Transverse colon (tissue), 4 donors: Measurements from ENCODE around the gene CARHSP1. TPM values are rescaled to one million over a fixed set of nuclear protein-coding genes. Genes with fewer than 3 reads are reported as not detected.
"Not testable (repeated sequence)": the region's sequence is repeated elsewhere in the genome, so short reads cannot be mapped to it uniquely, and the experiment has no call there.

Experiments used
- DNase-seq: peaks from one replicate; pipeline ENCODE4 v3.0.0-alpha.2; 2019
- H3K27ac ChIP-seq, 4 donors: fragments of 200-600 bp; sonication (generic); 2 replicates each; pipeline ENCODE4 v1.5.1; 2016 to 2018; ENCODE audit warnings: inconsistent platforms in 4 of 4
- H3K27me3 ChIP-seq: fragments of 200-600 bp; sonication (generic); 2 replicates; pipeline ENCODE4 v1.5.1; 2017; ENCODE audit warnings: inconsistent platforms
- H3K36me3 ChIP-seq, 4 donors: fragments of 200-600 bp; sonication (generic); 2 replicates each; pipeline ENCODE4 v1.5.1; 2017 to 2019; ENCODE audit warnings: inconsistent platforms in 4 of 4
- H3K4me1 ChIP-seq, 4 donors: fragments of 200-600 bp; sonication (generic); 2 replicates each; pipeline ENCODE4 v1.5.1; 2017 to 2020; ENCODE audit warnings: inconsistent platforms in 4 of 4
- H3K4me3 ChIP-seq, 4 donors: fragments of 200-600 bp; sonication (generic); 1 replicate in 1 of 4; 2 replicates in 3 of 4; pipeline versions ENCODE4 v1.5.1 to v1.6.1; 2017 to 2019; ENCODE audit warnings: inconsistent platforms in 4 of 4
- H3K9me3 ChIP-seq, 2 donors: fragments of 200-600 bp; sonication (generic); 2 replicates each; pipeline ENCODE4 v1.5.1; 2017 to 2019; ENCODE audit warnings: inconsistent platforms in 2 of 2
- CTCF ChIP-seq, 5 experiments: fragments of 200-600 bp in 3 of 5; fragments of 450-650 bp in 2 of 5; sonication (generic) in 3 of 5; IDR thresholded peaks; 1 replicate in 2 of 5; 2 replicates in 3 of 5; pipeline ENCODE4 v1.5.1; 2016 to 2017; ENCODE audit warnings: antibody characterized with exemption in 5 of 5, inconsistent platforms in 3 of 5, mild to moderate bottlenecking in 2 of 5, moderate library complexity in 1 of 5
- EP300 ChIP-seq: sonication (generic); formaldehyde crosslinking; IDR thresholded peaks from one replicate; pipeline ENCODE4 v1.6.1; 2017; ENCODE audit warnings: antibody characterized with exemption, low read depth
- POLR2A ChIP-seq: fragments of 450-650 bp; IDR thresholded peaks from one replicate; pipeline ENCODE4 v1.6.1; 2016; ENCODE audit warnings: antibody characterized with exemption, mild to moderate bottlenecking, moderate library complexity
- POLR2AphosphoS5 ChIP-seq, 3 donors: sonication (generic); formaldehyde crosslinking; IDR thresholded peaks; one replicate each; pipeline ENCODE4 v1.6.1; 2016; ENCODE audit warnings: antibody characterized with exemption in 3 of 3
- WGBS, 2 donors: methylation state at CpG; one replicate each; pipeline ENCODE4 v1.1.5; 2018; ENCODE audit warnings: low coverage in 1 of 2; 5-methylcytosine and 5-hydroxymethylcytosine counted together
- in situ Hi-C, 4 donors: fragments of 200-750 bp; cut with MboI; loops; one replicate each; pipeline versions ENCODE4 v1.15.0 to v1.15.1; 2017; ENCODE audit warnings: low sequenced_read_pairs in 3 of 4, low pct_ligation_motif_present in 1 of 4, low pct_unique_long_range_greater_than_20kb in 1 of 4
- intact Hi-C: fragments of 100-400 bp; cut with DNase I; formaldehyde crosslinking; loops from one replicate; pipeline ENCODE4 v1.15.1; 2023; ENCODE audit warnings: low total_unique reads
- total RNA-seq, 4 donors: library from RNA; depleted of rRNA; stranded (reverse); fragments of >200 nt; gene quantifications; one replicate each; pipeline ENCODE4 v1.1.0, GENCODE V29; 2016

Gene CARHSP1
- total RNA-seq, 4 donors from 2014 or later = 11.6 to 61.7 (median 39.6) TPM

DNA sequence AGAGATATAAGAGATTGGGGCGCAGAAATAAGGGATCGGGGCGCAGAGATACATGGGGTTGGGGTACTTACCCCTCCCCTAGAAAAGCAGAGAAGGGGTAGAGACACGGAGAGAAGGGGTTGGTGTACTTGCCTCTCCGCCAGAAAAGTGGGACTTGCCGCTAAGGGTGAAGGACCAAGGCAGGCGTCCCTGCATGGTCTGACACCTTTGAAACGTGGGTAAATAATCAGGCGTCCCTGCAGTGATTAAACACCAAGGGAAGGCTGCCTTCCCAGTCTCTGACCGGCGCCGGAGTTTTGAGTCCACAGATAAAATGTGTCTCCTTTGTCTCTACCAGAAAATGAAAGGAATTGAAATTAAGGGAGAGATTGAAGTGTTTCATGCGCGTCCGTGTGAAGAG is 31.2 kb downstream of the CARHSP1 start:
- H3K36me3 ChIP-seq, intact Hi-C loops, H3K4me3 ChIP-seq, in situ Hi-C loops, H3K4me1 ChIP-seq, DNase-seq, H3K9me3 ChIP-seq, H3K27me3 ChIP-seq, H3K27ac ChIP-seq: not testable (repeated sequence)
- WGBS, 2 donors = 91 to 94% methylated on average over 13 to 15 of the region's 15 CpGs

GRCh38 chr16:8836797-8837196 is 32.0 kb downstream of the CARHSP1 start:
- in situ Hi-C loops, H3K36me3 ChIP-seq, intact Hi-C loops, DNase-seq, H3K9me3 ChIP-seq, H3K27ac ChIP-seq, H3K4me1 ChIP-seq, H3K4me3 ChIP-seq, H3K27me3 ChIP-seq: not testable (repeated sequence)
- WGBS, 2 donors = 86 to 92% methylated on average over 1 to 7 of the region's 7 CpGs

DNA sequence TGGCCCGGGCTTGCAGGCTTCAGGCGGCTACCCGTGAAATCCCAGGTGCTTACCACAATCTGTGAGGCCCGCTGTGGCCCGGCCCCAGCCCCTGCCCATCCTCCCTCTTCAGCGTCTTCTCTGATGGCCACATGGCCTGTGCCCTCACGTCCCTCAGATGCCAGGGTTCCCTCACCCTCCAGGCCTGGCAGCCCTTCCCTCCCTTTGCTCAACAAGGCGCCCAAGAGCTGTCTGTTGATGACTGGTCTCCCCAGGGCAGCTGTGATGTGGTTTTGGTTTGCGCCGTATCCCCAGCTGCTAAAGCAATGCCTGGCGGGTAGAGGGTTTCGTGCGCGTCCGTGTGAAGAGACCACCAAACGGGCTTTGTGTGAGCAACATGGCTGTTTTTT is 36.1 kb downstream of the CARHSP1 start:
- intact Hi-C loops (no loop called here), in situ Hi-C loops (no loop called here)
- H3K4me3 ChIP-seq = no peak overlapping the region
- 60 to 88% methylated on average over 1 to 16 of the region's 16 CpGs for WGBS, 2 donors
- DNase-seq = no peak
- H3K27ac ChIP-seq = no peak overlapping the region
- H3K4me1 ChIP-seq = no peaks in the 10 kb centered on the region
- H3K27me3 ChIP-seq = no peaks in the 10 kb centered on the region
- H3K9me3 ChIP-seq = no peaks in the 10 kb centered on the region
- TF ChIP-seq POLR2AphosphoS5 (IDR thresholded peaks at IDR 0.05) (no peak), POLR2A (no peak), EP300 (no peak)
- H3K36me3 ChIP-seq = peaks cover 0 to 20% (median 7%) of the 10 kb centered on the region in 4 donors

- no peak for TF ChIP-seq EP300
- no peak for TF ChIP-seq POLR2A
- no peak for TF ChIP-seq CTCF (IDR thresholded peaks at IDR 0.05)
- no peak for TF ChIP-seq POLR2AphosphoS5 (IDR thresholded peaks at IDR 0.05)
- no peak for DNase-seq
- no peak overlapping the region for H3K27ac ChIP-seq
- H3K4me1 ChIP-seq = no peaks in the 10 kb centered on the region
- intact Hi-C loops (no loop called here), in situ Hi-C loops (no loop called here)
- H3K36me3 ChIP-seq = peaks cover 0 to 20% (median 7%) of the 10 kb centered on the region in 4 donors
- H3K4me3 ChIP-seq = no peak overlapping the region
- no peaks in the 10 kb centered on the region for H3K27me3 ChIP-seq
- 82% methylated on average over 18 of the region's 18 CpGs; no CpG with 5 or more reads in 1 of the 2 donors for WGBS, 2 donors
- H3K9me3 ChIP-seq = no peaks in the 10 kb centered on the region
Measured at GRCh38 chr16:8831871-8832716, 36.7 kb downstream of the CARHSP1 start.

DNA sequence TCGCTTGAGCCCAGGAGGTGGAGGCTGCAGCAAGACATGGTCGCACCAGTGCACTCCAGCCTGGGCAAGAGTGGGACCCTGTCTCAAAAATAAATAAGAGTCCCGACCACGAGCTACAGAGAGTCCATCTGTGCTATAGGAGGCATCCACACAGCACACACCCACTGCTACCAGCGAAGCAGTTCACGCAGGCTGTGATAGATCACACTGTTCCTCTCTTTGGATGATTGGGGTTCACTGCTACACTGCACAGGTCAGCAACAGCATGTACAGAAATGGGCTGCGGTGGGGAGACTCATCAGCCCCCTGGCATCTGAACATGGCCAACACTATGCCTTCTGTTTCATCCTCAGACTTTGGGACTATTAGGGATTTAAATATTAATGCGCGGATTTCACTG is 37.4 kb downstream of the CARHSP1 start:
- Histone ChIP-seq H3K9me3 (no peaks in the 10 kb centered on the region), H3K4me1 (no peaks in the 10 kb centered on the region), H3K4me3 (no peak overlapping the region), H3K36me3 (peaks cover 0 to 20% (median 7%) of the 10 kb centered on the region in 4 donors), H3K27ac (no peak overlapping the region), H3K27me3 (no peaks in the 10 kb centered on the region)
- WGBS, 2 donors = 60 to 90% methylated on average over 1 to 9 of the region's 9 CpGs
- no peak for TF ChIP-seq POLR2AphosphoS5 (IDR thresholded peaks at IDR 0.05)
- TF ChIP-seq POLR2A = no peak
- TF ChIP-seq EP300 = no peak
- TF ChIP-seq CTCF (IDR thresholded peaks at IDR 0.05) = no peak
- no peak for DNase-seq
- intact Hi-C loops (no loop called here), in situ Hi-C loops (no loop called here)
